KMS-11 (cell line): ENCODE results near the gene MTURN.

Experiments
- H2AFZ ChIP-seq: fragments of 200-600 bp; sonication (generic); 2 replicates; pipeline ENCODE4 v1.6.1; 2016; ENCODE audit warnings: antibody characterized with exemption, mixed run types, low read depth
- H3K27ac ChIP-seq: fragments of 200-600 bp; sonication (generic); 2 replicates; pipeline ENCODE4 v1.6.1; 2016; ENCODE audit warnings: mild to moderate bottlenecking, mixed run types
- H3K27me3 ChIP-seq: fragments of 200-600 bp; sonication (generic); 2 replicates; pipeline ENCODE4 v1.6.1; 2017; ENCODE audit warnings: mild to moderate bottlenecking, low read depth, mixed run types, moderate library complexity; ENCODE audit not compliant: insufficient read depth
- H3K36me3 ChIP-seq: fragments of 200-600 bp; sonication (generic); 2 replicates; pipeline ENCODE4 v1.6.1; 2017; ENCODE audit warnings: mild to moderate bottlenecking, mixed run types; ENCODE audit not compliant: insufficient read depth
- H3K4me1 ChIP-seq: fragments of 200-600 bp; sonication (generic); 2 replicates; pipeline ENCODE4 v1.6.1; 2016; ENCODE audit warnings: mild to moderate bottlenecking, low read depth, mixed run types; ENCODE audit not compliant: poor library complexity, severe bottlenecking
- H3K4me2 ChIP-seq: fragments of 200-600 bp; sonication (generic); 2 replicates; pipeline ENCODE4 v1.7.0; 2016; ENCODE audit warnings: mild to moderate bottlenecking, mixed run types
- H3K4me3 ChIP-seq: fragments of 200-600 bp; sonication (generic); IDR thresholded peaks from 2 replicates; pipeline ENCODE4 v1.6.1; 2017; ENCODE audit warnings: low read depth, low read length, mixed read lengths; ENCODE audit not compliant: insufficient read depth
- H3K79me2 ChIP-seq: fragments of 200-600 bp; sonication (generic); 2 replicates; pipeline ENCODE4 v1.6.1; 2016; ENCODE audit warnings: low read depth, mixed run types; ENCODE audit not compliant: insufficient read depth
- H3K9ac ChIP-seq: fragments of 200-600 bp; sonication (generic); 2 replicates; pipeline ENCODE4 v1.6.1; 2016; ENCODE audit warnings: mild to moderate bottlenecking, mixed run types
- H4K20me1 ChIP-seq: fragments of 200-600 bp; sonication (generic); 2 replicates; pipeline ENCODE4 v1.6.1; 2016; ENCODE audit warnings: mild to moderate bottlenecking, mixed run types; ENCODE audit not compliant: insufficient read depth
- TF ChIP-seq, protein P1 (sequence below): fragments of 200-600 bp; sonication (generic); conservative IDR thresholded peaks from 2 replicates; pipeline ENCODE4 v1.6.1; 2017; ENCODE audit warnings: low read depth, mild to moderate bottlenecking, antibody characterized with exemption, low read length, moderate library complexity, mixed read lengths

Gene MTURN

GRCh38 chr7:30149640-30150272 is 15.0 kb downstream of the MTURN start:
- Histone ChIP-seq H3K4me2 (no peak overlapping the region), H2AFZ (no peak overlapping the region), H3K79me2 (no peaks in the 10 kb centered on the region; the same call in 1 of the 2 replicates), H4K20me1 (no peaks in the 10 kb centered on the region), H3K36me3 (no peaks in the 10 kb centered on the region), H3K9ac (no peak overlapping the region), H3K27ac (no peak overlapping the region), H3K4me3 (no peak overlapping the region), H3K4me1 (peaks cover 33% of the 10 kb centered on the region), H3K27me3 (no peaks in the 10 kb centered on the region)
- TF ChIP-seq, protein P1, sequence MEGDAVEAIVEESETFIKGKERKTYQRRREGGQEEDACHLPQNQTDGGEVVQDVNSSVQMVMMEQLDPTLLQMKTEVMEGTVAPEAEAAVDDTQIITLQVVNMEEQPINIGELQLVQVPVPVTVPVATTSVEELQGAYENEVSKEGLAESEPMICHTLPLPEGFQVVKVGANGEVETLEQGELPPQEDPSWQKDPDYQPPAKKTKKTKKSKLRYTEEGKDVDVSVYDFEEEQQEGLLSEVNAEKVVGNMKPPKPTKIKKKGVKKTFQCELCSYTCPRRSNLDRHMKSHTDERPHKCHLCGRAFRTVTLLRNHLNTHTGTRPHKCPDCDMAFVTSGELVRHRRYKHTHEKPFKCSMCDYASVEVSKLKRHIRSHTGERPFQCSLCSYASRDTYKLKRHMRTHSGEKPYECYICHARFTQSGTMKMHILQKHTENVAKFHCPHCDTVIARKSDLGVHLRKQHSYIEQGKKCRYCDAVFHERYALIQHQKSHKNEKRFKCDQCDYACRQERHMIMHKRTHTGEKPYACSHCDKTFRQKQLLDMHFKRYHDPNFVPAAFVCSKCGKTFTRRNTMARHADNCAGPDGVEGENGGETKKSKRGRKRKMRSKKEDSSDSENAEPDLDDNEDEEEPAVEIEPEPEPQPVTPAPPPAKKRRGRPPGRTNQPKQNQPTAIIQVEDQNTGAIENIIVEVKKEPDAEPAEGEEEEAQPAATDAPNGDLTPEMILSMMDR = no peak

GRCh38 chr7:30150711-30151110 is 15.9 kb downstream of the MTURN start:
- H4K20me1 ChIP-seq = no peaks in the 10 kb centered on the region
- H3K27me3 ChIP-seq = no peaks in the 10 kb centered on the region
- TF ChIP-seq, protein P1 = no peak
- H3K79me2 ChIP-seq = no peaks in the 10 kb centered on the region; the same call in 1 of the 2 replicates
- H2AFZ ChIP-seq = no peak overlapping the region
- no peak overlapping the region for H3K9ac ChIP-seq
- peaks cover 23% of the 10 kb centered on the region for H3K4me1 ChIP-seq
- no peak overlapping the region for H3K4me2 ChIP-seq
- no peaks in the 10 kb centered on the region for H3K36me3 ChIP-seq
- no peak overlapping the region for H3K27ac ChIP-seq
- no peak overlapping the region for H3K4me3 ChIP-seq

GRCh38 chr7:30154111-30154587 is 19.4 kb downstream of the MTURN start:
- Histone ChIP-seq H3K27ac (no peak overlapping the region), H3K4me3 (no peak overlapping the region), H4K20me1 (no peaks in the 10 kb centered on the region), H3K36me3 (no peaks in the 10 kb centered on the region), H3K4me2 (no peak overlapping the region), H3K79me2 (no peaks in the 10 kb centered on the region), H3K9ac (no peak overlapping the region), H3K27me3 (no peaks in the 10 kb centered on the region), H3K4me1 (peaks cover 3% of the 10 kb centered on the region), H2AFZ (no peak overlapping the region)
- TF ChIP-seq, protein P1 = no peak

DNA sequence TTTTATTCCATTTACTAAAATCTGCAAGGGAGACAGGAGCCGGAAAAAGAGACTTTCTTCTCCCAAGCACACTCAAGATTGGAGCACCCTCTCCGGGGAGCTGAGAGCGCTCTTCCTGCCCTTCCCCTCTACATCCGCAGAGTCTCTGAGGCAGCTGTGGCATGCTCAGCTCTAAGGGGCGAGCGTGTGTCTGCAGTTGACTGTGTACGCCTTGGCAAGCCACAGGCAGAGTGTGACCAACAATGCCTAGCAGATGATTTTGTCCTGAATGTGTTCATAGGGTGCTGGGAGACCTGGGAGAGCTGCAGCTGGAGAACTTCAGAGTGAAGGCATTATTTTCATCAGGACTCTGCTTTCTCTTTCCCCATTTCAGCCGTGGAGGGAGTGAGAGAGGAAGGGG is 20.7 kb downstream of the MTURN start:
- Histone ChIP-seq H3K27ac (no peak overlapping the region), H3K9ac (no peak overlapping the region), H3K4me1 (peaks cover 9% of the 10 kb centered on the region), H3K27me3 (no peaks in the 10 kb centered on the region), H3K79me2 (no peaks in the 10 kb centered on the region), H3K4me2 (no peak overlapping the region), H2AFZ (no peak overlapping the region), H3K36me3 (no peaks in the 10 kb centered on the region), H4K20me1 (no peaks in the 10 kb centered on the region), H3K4me3 (no peak overlapping the region)
- TF ChIP-seq, protein P1 = no peak
